ENCODE results near the gene ATL1. TPM values are rescaled to one million over a fixed set of nuclear protein-coding genes. Genes with fewer than 3 reads are reported as not detected.

ATL1 gene
- total and polyA plus RNA-seq, 7 donors = 3.2 to 22.5 (median 9.1) TPM

GRCh38 chr14:50520947-50521815, 38.8 kb upstream of the ATL1 start:
- H3K27ac ChIP-seq = peak overlapping the region in 2 of 4 donors; percentile 1 to 53
- H3K4me1 ChIP-seq = peaks cover 0 to 49% (median 47%) of the 10 kb centered on the region in 4 donors

GRCh38 chr14:50521912-50522341, 38.0 kb upstream of the ATL1 start:
- TF ChIP-seq POLR2A (IDR thresholded peaks at IDR 0.05) (no peak), EP300 (IDR thresholded peaks at IDR 0.05) (no peak), CTCF (IDR thresholded peaks at IDR 0.05) (no peak), POLR2AphosphoS5 (IDR thresholded peaks at IDR 0.05) (no peak)
- peaks cover 0 to 56% (median 50%) of the 10 kb centered on the region in 4 donors for H3K4me1 ChIP-seq
- no peaks in the 10 kb centered on the region for H3K36me3 ChIP-seq
- H3K27me3 ChIP-seq = no peaks in the 10 kb centered on the region
- H3K9me3 ChIP-seq = no peaks in the 10 kb centered on the region
- DNase-seq = no peak
- H3K4me3 ChIP-seq = no peak overlapping the region
- intact Hi-C loops (cut with DNase I) = no loop called here
- peak overlapping the region in 3 of 4 donors; percentile 15 to 53 (median 35) for H3K27ac ChIP-seq
- 29 to 54% methylated on average over 1 of the region's 1 CpG for WGBS, 2 donors

More at GRCh38 chr14:50520947-50521815, 38.8 kb upstream of the ATL1 start:
- Histone ChIP-seq H3K36me3 (no peaks in the 10 kb centered on the region), H3K9me3 (no peaks in the 10 kb centered on the region), H3K4me3 (no peak overlapping the region), H3K27me3 (no peaks in the 10 kb centered on the region)
- intact Hi-C loops (cut with DNase I) = no loop called here
- peak in 1 of 4 donors; percentile 50 for TF ChIP-seq POLR2AphosphoS5 (IDR thresholded peaks at IDR 0.05)
- TF ChIP-seq EP300 (IDR thresholded peaks at IDR 0.05) = no peak
- WGBS, 2 donors = 38 to 50% methylated on average over 5 of the region's 5 CpGs
- DNase-seq = no peak

DNA sequence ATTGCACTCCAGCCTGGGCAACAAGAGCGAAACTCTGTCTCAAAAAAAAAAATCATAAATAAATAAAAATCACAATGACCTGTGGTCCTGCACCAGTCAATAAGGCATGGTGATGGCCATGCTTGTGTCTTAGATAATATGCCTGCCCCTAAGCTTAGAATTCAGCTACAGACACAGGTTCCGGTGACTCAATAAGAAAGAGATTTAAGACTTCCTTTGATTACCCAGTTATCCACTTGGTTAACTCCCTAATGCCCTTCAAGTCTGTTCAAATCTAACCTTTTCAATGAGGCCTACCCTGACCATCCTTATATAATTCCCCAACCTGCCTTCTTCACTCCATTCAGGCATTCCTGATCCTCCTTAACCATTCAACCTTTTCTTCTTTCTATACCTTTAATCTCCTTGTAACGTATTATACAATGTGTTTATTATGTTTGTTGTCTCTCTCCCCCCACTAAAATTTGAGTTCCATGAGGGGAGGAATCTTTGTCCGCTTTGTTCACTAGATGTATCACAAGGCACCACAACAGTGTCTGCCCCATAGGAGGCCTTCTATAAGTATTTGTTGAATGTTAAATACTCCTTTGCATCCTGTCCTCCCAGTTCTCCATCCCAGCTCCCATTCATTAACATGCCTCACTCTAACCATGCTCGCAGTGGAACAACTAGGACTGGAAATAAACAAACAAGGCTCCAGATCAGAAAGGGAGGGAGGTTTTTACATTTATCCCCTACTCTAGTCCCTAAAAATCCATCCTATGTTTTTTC, 36.5 kb upstream of the ATL1 start:
- intact Hi-C loops (cut with DNase I) = no loop called here
- no peak overlapping the region for H3K27ac ChIP-seq
- no peak overlapping the region for H3K4me3 ChIP-seq
- no peaks in the 10 kb centered on the region for H3K36me3 ChIP-seq
- H3K27me3 ChIP-seq = no peaks in the 10 kb centered on the region
- TF ChIP-seq POLR2A (IDR thresholded peaks at IDR 0.05) (no peak), CTCF (IDR thresholded peaks at IDR 0.05) (no peak), EP300 (IDR thresholded peaks at IDR 0.05) (no peak), POLR2AphosphoS5 (IDR thresholded peaks at IDR 0.05) (no peak)
- H3K9me3 ChIP-seq = no peaks in the 10 kb centered on the region
- DNase-seq = no peak
- peaks cover 0 to 65% (median 52%) of the 10 kb centered on the region in 4 donors for H3K4me1 ChIP-seq
- WGBS, 2 donors = 82 to 88% methylated on average over 5 of the region's 5 CpGs

DNA sequence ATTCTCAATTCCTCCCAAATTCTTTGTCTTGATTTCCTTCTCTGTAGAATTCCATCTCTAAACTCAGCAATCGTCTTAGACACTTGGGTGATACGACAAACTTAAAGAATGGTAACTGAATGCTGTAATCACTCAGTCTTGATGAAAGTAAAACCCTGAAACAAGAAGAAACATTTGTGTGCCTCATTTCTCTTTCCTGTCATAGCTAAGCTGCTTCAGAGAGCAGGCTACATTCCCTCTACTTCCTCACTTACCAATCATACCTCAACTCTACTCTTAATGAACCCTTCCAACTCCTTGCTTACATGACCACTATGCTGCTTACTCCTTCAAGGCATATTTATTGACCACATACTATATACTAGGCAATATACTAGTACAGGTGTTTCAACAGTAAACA, 35.9 kb upstream of the ATL1 start:
- H3K9me3 ChIP-seq = no peaks in the 10 kb centered on the region
- intact Hi-C loops (cut with DNase I) = no loop called here
- H3K4me3 ChIP-seq = no peak overlapping the region
- H3K4me1 ChIP-seq = peaks cover 0 to 71% (median 58%) of the 10 kb centered on the region in 4 donors
- H3K36me3 ChIP-seq = no peaks in the 10 kb centered on the region
- no peak for DNase-seq
- TF ChIP-seq POLR2A (IDR thresholded peaks at IDR 0.05) = no peak
- no peak for TF ChIP-seq CTCF (IDR thresholded peaks at IDR 0.05)
- no peak for TF ChIP-seq POLR2AphosphoS5 (IDR thresholded peaks at IDR 0.05)
- TF ChIP-seq EP300 (IDR thresholded peaks at IDR 0.05) = no peak
- no peak overlapping the region for H3K27ac ChIP-seq
- WGBS, 2 donors = 72 to 86% methylated on average over 2 of the region's 2 CpGs
- no peaks in the 10 kb centered on the region for H3K27me3 ChIP-seq

All from sigmoid colon (tissue), 7 donors.